ENCODE measurements around the gene TBC1D21.

DNA sequence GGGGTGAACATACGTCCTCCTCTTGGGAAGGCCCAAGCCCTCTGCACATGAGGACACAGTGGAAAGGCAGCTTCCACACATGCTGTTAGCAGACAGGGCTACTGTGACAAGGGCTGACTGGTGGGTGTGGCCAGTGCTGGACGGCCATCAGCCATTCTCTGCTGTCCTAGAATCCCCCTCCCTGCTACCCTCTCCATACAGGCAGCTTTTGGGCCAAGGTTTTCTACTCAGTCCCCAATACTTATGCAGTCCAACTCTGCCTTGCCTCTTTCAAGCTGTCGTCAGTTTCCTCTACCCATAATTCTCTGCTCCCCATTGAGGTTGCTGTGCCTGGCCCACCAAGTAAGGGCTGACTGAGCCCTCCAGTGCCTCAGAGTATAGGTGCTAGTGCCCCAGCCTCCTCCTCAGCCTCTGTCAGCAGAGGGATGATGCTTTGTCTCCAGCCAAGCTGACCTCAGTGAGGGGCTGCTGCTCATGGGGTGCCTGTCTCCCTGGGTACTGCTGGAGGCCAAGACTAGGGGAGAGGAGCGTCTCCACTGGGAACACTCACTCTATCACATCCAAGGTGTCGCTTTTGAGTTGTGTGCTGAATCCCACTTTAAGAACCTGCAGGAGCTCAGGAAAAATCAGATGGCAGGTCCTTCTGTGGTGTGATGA lies 55.7 kb downstream of the TBC1D21 start:
- TF ChIP-seq, protein P1, sequence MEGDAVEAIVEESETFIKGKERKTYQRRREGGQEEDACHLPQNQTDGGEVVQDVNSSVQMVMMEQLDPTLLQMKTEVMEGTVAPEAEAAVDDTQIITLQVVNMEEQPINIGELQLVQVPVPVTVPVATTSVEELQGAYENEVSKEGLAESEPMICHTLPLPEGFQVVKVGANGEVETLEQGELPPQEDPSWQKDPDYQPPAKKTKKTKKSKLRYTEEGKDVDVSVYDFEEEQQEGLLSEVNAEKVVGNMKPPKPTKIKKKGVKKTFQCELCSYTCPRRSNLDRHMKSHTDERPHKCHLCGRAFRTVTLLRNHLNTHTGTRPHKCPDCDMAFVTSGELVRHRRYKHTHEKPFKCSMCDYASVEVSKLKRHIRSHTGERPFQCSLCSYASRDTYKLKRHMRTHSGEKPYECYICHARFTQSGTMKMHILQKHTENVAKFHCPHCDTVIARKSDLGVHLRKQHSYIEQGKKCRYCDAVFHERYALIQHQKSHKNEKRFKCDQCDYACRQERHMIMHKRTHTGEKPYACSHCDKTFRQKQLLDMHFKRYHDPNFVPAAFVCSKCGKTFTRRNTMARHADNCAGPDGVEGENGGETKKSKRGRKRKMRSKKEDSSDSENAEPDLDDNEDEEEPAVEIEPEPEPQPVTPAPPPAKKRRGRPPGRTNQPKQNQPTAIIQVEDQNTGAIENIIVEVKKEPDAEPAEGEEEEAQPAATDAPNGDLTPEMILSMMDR (IDR thresholded peaks at IDR 0.05; ENCODE audit: poor library complexity, severe bottlenecking) = no peak
- no peak for TF ChIP-seq POLR2AphosphoS5 (IDR thresholded peaks at IDR 0.05)
- TF ChIP-seq, protein P2, sequence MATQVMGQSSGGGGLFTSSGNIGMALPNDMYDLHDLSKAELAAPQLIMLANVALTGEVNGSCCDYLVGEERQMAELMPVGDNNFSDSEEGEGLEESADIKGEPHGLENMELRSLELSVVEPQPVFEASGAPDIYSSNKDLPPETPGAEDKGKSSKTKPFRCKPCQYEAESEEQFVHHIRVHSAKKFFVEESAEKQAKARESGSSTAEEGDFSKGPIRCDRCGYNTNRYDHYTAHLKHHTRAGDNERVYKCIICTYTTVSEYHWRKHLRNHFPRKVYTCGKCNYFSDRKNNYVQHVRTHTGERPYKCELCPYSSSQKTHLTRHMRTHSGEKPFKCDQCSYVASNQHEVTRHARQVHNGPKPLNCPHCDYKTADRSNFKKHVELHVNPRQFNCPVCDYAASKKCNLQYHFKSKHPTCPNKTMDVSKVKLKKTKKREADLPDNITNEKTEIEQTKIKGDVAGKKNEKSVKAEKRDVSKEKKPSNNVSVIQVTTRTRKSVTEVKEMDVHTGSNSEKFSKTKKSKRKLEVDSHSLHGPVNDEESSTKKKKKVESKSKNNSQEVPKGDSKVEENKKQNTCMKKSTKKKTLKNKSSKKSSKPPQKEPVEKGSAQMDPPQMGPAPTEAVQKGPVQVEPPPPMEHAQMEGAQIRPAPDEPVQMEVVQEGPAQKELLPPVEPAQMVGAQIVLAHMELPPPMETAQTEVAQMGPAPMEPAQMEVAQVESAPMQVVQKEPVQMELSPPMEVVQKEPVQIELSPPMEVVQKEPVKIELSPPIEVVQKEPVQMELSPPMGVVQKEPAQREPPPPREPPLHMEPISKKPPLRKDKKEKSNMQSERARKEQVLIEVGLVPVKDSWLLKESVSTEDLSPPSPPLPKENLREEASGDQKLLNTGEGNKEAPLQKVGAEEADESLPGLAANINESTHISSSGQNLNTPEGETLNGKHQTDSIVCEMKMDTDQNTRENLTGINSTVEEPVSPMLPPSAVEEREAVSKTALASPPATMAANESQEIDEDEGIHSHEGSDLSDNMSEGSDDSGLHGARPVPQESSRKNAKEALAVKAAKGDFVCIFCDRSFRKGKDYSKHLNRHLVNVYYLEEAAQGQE (IDR thresholded peaks at IDR 0.05; ENCODE audit: borderline replicate concordance) = no peak
- no peak for TF ChIP-seq TAF1 (IDR thresholded peaks at IDR 0.05; ENCODE audit: low read depth)
- no peak for TF ChIP-seq EZH2 (IDR thresholded peaks at IDR 0.05; ENCODE audit: borderline replicate concordance, insufficient read depth, low read length, poor library complexity, severe bottlenecking)
- TF ChIP-seq EP300 (conservative IDR thresholded peaks at IDR 0.05; ENCODE audit: poor library complexity, severe bottlenecking) = no peak
- no peak for TF ChIP-seq RAD21 (conservative IDR thresholded peaks at IDR 0.05)

All from neural cell (in vitro differentiated cells).